Activated gamma-delta T cell (primary cell): Measurements from ENCODE around the gene ACSF3.
A peak's percentile ranks its signal among the peaks of the same experiment; 100 is the strongest.

Experiments
- DNase-seq: peaks from one replicate; lab custom pipeline; 2025; lab: John Stamatoyannopoulos, UW

The ACSF3 gene

GRCh38 chr16:89095491-89095951, 1.9 kb downstream of the ACSF3 start:
- no peak for DNase-seq

GRCh38 chr16:89096042-89096717, 2.5 kb downstream of the ACSF3 start:
- no peak for DNase-seq

DNA sequence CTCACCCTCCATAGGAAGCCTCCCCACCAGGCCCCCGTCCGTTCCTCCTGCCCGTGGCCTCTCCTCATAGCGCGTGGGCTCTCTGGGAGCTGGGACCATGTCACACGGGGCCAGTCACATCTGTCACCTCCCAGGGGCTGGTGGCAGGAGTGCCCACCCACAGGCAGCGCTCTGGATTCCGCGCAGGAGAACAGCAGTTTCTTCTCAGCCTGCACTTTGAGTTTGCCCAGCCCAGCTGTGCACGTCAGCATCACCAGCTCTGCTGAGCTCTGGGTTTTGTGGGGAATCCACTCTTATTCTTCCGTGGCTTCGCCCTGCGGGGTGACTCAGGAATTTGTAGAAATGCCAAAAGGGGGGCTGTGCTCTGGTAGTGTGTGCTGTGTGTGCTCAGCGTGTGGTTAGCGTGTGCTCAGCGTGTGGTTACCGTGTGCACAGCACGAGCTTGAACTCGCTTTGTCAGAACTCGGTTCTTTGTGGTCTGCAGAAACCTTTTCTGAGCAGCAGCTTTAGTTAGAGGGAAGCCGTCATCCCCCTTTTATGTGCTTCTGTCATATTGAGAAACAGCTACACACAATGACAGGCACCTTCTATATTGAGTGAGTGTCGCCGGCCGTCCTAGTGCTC, 3.2 kb downstream of the ACSF3 start:
- no peak for DNase-seq

- DNase-seq = no peak
Observed at GRCh38 chr16:89097392-89097772, 3.7 kb downstream of the ACSF3 start.

GRCh38 chr16:89098767-89099430, 5.2 kb downstream of the ACSF3 start:
- DNase-seq = no peak

DNA sequence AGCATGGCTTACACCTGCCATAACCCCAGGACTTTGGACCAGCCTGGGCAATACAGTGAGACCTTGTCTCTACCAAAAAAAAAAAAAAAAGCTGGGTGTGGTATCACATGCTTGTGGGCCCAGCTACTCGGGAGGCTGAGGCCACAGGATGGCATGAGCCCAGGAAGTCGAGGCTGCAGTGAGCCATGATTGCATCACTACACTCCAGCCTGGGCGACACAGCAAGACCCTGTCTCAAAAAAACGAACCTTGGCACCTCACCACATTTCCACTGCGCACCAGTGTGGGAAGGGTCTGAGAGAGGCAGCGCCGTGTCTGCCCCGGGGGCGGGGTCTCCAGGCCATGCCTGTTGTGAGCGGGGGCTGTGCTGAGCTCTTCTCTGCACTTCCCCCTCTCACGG, 6.3 kb downstream of the ACSF3 start:
- DNase-seq = peak; percentile 61

- DNase-seq = peak; percentile 35
Observed at GRCh38 chr16:89100601-89101302, 7.1 kb downstream of the ACSF3 start.

DNA sequence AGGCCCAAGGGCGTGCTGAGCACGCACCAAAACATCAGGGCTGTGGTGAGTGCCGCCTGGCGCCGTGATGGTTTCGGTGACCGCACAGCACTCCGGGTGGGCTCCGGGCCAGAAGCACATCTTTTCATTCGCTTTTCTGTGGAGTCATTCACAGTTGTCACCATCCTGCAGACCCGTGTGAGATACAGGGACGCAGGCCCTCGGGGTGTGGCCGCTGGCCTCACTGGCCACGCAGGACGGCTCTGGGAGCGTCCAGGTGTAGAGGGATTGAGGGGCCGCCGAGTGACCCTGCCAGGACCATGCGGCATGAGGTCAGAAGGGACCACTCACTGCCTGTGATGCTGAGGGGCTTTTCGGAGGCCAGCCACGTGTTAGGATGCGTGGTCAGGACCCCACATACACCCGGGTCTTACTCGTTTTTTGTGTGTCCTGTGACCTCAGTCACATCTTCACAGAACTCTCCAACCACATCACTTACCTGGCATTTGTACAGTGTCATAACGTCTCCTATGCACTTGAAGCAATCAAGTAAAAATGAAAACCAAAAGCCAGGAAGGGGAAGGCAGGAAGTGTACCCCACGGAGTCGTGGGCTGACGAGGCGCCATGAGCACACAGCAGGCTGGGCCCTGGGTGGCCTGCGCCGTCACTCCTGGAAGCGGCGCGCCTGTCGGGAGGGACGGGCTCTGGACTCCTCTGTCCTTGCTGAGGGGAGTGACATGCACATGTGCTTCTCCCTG, 7.8 kb downstream of the ACSF3 start:
- DNase-seq = no peak

- DNase-seq = no peak
Observed at GRCh38 chr16:89102041-89102471, 8.4 kb downstream of the ACSF3 start.

- DNase-seq = no peak
Observed at GRCh38 chr16:89102481-89103073, 8.9 kb downstream of the ACSF3 start.

DNA sequence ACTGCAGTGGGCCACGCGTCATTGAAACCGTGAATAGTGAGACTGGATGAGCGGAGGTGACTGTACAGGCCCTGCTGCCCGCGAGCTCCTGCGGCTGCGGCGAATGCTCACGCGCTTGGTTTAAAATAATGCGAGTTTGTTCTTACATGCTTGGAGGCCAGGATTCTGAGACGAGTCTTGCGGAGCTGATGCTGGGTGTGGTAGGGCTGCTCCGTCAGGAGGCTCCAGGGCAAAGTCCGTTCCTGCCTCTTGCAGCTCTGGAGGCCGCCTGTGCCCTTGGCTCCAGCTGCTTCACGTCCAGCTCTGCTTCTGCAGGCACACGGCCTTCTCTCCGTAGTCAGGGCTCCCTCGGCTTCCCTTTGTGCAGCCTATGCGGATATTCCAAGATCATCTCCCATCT, 9.5 kb downstream of the ACSF3 start:
- DNase-seq = no peak

DNA sequence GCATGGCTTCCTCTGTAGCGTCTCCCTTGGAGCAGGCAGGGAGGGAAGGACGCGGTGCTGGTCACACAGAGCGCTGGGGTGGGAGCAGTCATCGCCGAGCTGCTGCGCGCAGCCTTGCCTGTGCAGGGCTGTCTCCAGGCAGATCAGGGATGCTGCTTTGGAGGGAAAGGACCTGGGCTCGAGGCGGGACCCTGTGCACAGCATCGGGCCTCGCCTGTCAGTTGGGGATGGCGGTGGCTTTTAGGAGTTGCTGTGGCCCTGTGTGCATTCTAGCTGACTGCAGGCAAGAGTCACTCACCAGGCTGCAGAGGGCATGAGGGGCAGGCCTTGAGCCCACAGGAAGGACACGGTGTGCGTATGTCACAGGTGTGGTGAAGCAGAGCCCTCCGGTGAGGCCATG, 10.1 kb downstream of the ACSF3 start:
- no peak for DNase-seq

DNA sequence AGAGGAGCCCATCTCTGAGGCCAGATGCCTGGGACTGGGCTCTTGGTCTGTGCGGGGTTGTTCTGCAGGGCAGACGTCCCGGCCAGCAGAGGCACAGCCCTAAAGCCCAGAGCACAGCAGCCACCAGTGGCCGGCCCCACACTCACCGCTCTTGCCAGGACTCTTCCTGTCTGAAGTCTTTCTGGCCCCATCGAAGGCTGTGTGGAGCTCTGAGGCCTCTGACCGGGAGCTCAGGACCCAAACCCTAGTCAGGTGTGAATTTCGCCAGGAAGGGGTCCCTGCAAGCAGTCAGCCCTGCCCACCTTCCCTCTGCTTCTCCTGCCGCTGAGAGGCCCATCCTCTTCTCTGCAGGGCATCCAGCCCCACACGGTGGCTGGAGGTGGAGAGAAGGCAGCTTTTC, 10.7 kb downstream of the ACSF3 start:
- no peak for DNase-seq

DNA sequence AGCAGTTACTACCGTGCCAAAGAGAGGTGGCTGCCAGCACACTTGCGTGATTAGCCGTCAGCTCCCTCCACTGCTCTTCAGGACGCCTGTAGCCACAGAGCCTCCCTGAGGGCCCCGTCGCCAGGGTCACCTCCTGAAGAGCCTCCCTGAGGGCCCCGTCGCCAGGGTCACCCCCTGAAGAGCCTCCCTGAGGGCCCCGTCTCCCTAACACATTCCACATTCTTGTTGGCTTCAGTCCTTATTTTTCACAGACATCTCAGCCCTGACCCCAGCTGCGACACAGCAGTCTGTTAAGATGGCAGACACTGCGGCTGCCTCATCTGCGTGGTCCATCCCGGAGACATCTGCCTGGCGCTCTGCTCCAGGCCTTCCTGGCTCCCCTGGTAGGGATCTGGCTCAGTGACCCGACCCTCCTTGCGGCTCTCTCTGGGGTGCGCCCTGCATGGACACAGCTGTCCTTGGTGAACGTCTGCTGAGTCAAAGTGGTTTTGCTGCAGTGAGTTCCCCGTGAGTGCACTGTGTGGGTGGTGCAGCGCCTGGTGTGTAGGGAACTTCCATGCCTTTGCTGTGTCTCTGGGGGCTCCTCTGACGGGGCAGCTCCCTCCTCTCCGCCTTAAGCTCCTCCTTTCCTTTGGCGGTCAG, 11.4 kb downstream of the ACSF3 start:
- no peak for DNase-seq

- no peak for DNase-seq
Observed at GRCh38 chr16:89105599-89106151, 12.0 kb downstream of the ACSF3 start.

GRCh38 chr16:89106533-89107202, 13.0 kb downstream of the ACSF3 start:
- no peak for DNase-seq

GRCh38 chr16:89107203-89107582, 13.5 kb downstream of the ACSF3 start:
- no peak for DNase-seq

DNA sequence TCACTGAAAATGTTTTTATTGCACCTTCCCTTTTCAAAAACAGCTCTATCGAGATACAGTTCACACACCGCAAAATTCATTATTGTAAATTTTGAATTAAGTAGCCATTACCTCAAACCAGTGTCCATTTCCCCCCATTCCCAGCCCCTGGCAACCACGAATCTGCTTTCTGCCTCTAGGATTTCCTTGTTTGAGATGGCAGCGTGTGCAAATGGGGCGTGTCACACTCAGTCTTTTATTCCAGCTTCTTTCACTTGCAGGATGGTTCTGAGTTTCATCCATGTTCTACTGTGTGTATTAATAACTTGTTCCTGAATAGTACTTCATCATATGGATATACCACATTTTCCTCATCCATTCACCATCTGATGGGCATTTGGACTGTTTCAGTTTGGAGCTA, 14.8 kb downstream of the ACSF3 start:
- DNase-seq = no peak

DNA sequence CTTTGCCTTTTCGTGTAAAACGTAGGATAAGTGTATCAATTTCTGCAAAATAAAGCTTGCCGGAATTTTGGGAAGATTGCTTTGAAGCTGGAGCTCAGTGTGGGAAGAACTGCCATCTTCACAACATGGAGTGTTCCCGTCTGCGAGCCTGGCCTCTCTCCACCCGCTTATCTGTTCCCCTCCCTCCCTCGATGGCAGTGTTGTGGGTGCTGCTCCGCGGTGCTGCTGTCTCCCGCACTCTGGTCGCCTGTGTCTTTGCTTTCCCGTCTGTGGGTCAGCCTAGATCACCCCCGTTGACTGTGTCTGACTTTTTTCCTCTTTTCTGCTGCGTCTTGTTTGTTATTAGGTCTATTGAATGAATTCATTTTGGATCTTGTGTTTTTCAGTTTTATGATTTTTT, 17.0 kb downstream of the ACSF3 start:
- no peak for DNase-seq

DNA sequence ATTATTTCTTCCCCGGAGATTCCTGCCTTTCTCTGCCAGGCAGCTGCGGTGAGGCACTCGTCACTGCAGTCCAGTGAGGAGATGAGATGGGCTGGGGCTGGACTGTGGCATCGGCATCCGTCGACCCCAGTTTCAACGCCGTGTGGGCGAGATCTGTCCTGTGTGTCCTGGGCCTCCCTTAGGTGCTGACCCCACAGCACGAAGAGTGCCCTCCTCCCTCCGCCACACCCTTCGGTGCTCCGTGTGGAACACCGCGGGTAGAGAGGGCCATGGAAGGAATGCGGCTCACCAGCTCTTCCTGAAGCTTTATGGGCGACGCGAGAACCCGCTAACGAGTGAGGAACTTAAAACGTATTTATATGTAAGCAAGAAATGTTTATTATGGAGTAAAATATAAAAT, 17.6 kb downstream of the ACSF3 start:
- no peak for DNase-seq
